ENCODE data around the gene GALNT18. TPM values are rescaled to one million over a fixed set of nuclear protein-coding genes. Genes with fewer than 3 reads are reported as not detected.

GALNT18 gene
- total RNA-seq, 1 donor from 2014 or later: 2.1 TPM

DNA sequence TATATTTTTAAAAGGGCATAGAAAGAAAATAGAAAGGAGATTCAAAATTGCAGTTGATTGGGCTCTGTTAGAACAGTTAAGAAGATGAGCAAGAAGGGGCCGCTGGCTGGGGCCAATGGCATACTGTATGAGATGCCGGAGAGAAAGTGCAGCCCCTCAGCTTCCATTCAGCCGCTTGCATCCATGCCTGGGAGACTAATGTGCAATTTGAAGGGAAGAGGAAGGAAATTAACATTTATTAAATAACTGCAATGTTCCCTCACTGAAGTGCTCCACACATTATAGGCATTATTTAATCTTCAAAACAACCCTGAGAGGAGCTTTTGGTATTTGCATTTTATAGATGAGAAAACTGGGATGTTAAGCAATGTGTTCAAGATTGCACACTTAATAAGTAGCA, 224.0 kb downstream of the GALNT18 start:
- Mint-ChIP-seq H3K4me3 (ENCODE audit: low read depth) (no peak overlapping the region), H3K27me3 (peaks cover 18% of the 10 kb centered on the region), H3K27ac (no peak overlapping the region), H3K9me3 (ENCODE audit: low read depth) (no peaks in the 10 kb centered on the region), H3K4me1 (ENCODE audit: low read depth) (no peaks in the 10 kb centered on the region), H3K36me3 (ENCODE audit: insufficient read depth) (no peaks in the 10 kb centered on the region)
- TF ChIP-seq, protein P1, sequence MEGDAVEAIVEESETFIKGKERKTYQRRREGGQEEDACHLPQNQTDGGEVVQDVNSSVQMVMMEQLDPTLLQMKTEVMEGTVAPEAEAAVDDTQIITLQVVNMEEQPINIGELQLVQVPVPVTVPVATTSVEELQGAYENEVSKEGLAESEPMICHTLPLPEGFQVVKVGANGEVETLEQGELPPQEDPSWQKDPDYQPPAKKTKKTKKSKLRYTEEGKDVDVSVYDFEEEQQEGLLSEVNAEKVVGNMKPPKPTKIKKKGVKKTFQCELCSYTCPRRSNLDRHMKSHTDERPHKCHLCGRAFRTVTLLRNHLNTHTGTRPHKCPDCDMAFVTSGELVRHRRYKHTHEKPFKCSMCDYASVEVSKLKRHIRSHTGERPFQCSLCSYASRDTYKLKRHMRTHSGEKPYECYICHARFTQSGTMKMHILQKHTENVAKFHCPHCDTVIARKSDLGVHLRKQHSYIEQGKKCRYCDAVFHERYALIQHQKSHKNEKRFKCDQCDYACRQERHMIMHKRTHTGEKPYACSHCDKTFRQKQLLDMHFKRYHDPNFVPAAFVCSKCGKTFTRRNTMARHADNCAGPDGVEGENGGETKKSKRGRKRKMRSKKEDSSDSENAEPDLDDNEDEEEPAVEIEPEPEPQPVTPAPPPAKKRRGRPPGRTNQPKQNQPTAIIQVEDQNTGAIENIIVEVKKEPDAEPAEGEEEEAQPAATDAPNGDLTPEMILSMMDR (IDR thresholded peaks at IDR 0.05; ENCODE audit: unreplicated experiment): no peak
- DNase-seq (ENCODE audit: low spot score, unreplicated experiment): no peak

DNA sequence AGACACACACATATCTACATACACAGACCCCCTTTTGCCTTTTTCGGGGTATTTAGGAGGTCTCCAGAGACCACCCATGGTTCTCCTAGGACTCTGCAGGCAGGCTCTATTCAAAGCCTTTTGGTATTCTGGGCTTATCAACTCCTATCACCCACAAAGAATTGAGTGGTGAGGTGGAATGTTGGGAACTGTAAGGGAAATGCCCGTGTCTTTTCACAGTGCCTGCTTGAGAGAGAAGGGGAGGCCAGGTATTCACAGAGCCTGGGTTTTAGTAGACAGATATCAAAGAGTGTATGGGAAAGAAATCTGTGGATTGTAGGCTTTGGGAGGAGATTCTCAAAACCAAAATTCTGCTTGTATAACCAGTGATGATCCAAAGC, 224.8 kb downstream of the GALNT18 start:
- Mint-ChIP-seq H3K27me3 (peaks cover 14% of the 10 kb centered on the region), H3K4me1 (ENCODE audit: low read depth) (no peaks in the 10 kb centered on the region), H3K9me3 (ENCODE audit: low read depth) (no peaks in the 10 kb centered on the region), H3K36me3 (ENCODE audit: insufficient read depth) (no peaks in the 10 kb centered on the region), H3K27ac (no peak overlapping the region), H3K4me3 (ENCODE audit: low read depth) (no peak overlapping the region)
- no peak for DNase-seq (ENCODE audit: low spot score, unreplicated experiment)
- TF ChIP-seq, protein P1 (IDR thresholded peaks at IDR 0.05; ENCODE audit: unreplicated experiment): no peak

DNA sequence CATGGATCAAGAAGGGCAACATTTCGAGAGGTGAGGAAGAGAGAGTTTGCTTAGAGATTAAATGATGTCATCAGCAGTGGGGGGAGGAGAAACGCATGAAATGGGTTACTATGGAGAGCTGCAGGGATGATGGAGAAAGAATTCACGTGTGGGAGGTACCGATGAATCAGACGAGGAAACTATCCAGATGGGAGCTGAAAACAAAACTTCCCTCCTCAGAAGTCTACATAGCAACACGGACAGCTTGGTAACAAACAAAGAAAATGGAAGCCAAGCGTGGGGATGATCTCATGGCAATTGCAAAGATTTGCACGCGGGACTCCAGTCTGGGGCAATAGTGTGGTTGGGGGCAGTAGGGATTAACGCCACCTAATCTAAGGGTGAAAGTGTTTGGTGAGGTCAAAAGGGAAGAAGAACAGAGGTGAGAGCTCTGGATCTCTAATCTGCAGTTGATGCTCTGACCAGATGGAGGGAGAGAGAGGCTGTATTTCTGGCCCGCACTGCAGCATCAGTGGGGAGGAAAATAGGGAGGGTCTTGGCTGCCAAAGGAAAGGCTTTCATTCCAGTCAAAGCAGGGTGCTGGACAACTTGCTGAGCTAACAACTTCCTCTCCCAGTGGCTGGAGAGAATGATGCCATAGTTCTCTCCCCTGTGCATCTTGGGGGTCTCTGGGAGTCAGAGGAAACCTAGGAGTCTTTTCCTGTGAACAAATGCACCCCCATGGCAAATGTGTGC, 225.3 kb downstream of the GALNT18 start:
- H3K27ac Mint-ChIP-seq: no peak overlapping the region
- H3K4me1 Mint-ChIP-seq (ENCODE audit: low read depth): no peaks in the 10 kb centered on the region
- no peak overlapping the region for H3K4me3 Mint-ChIP-seq (ENCODE audit: low read depth)
- no peak for DNase-seq (ENCODE audit: low spot score, unreplicated experiment)
- no peaks in the 10 kb centered on the region for H3K36me3 Mint-ChIP-seq (ENCODE audit: insufficient read depth)
- H3K9me3 Mint-ChIP-seq (ENCODE audit: low read depth): no peaks in the 10 kb centered on the region
- TF ChIP-seq, protein P1 (IDR thresholded peaks at IDR 0.05; ENCODE audit: unreplicated experiment): no peak
- H3K27me3 Mint-ChIP-seq: peaks cover 14% of the 10 kb centered on the region

DNA sequence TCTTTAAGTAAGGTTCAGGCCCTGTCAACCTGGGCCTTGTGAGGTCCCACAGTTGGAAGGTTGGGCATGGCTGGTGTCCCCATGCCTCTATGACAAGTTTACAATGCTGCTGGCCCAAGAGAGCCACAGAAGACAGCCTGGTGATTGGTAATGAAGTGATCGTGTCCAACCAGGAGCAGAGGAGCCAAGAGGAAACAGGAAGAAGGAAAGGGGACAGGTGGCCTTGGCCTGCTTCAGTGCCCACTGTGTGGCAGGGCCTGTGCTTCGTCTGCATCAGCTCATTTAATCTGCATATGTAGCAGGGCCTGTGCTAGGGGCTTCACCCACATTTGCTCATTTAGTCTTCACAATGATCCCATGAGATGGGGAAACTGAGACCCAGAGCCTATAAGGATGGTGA, 226.7 kb downstream of the GALNT18 start:
- H3K27ac Mint-ChIP-seq: no peak overlapping the region

DNA sequence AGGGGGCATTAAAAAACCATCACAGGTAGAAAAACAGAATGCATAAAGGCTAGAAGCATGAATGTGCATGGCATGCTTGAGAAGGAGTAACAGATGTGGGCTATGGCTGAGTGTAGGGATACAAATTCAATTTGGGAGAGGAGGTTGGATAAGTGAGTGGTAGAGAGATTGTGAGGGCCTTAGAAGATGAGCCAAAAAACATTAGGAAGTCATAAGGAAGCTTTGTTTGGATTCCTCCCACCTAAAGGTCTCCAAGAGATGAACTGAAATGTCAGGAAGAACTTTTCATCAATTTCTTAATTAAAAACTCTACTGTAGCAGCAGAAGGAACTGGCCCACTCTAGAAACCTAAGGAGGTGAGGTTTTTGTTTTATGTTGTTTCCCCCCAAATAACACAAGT, 227.6 kb downstream of the GALNT18 start:
- TF ChIP-seq, protein P1 (IDR thresholded peaks at IDR 0.05; ENCODE audit: unreplicated experiment): no peak
- Mint-ChIP-seq H3K27ac (no peak overlapping the region), H3K4me3 (ENCODE audit: low read depth) (no peak overlapping the region), H3K27me3 (peaks cover 16% of the 10 kb centered on the region), H3K4me1 (ENCODE audit: low read depth) (no peaks in the 10 kb centered on the region), H3K36me3 (ENCODE audit: insufficient read depth) (no peaks in the 10 kb centered on the region), H3K9me3 (ENCODE audit: low read depth) (no peaks in the 10 kb centered on the region)
- no peak for DNase-seq (ENCODE audit: low spot score, unreplicated experiment)

More for the DNA sequence above, 226.7 kb downstream of the GALNT18 start:
- H3K27me3 Mint-ChIP-seq: peaks cover 14% of the 10 kb centered on the region
- TF ChIP-seq, protein P1 (IDR thresholded peaks at IDR 0.05; ENCODE audit: unreplicated experiment): no peak
- no peaks in the 10 kb centered on the region for H3K4me1 Mint-ChIP-seq (ENCODE audit: low read depth)
- H3K9me3 Mint-ChIP-seq (ENCODE audit: low read depth): no peaks in the 10 kb centered on the region
- H3K4me3 Mint-ChIP-seq (ENCODE audit: low read depth): no peak overlapping the region
- no peak for DNase-seq (ENCODE audit: low spot score, unreplicated experiment)
- no peaks in the 10 kb centered on the region for H3K36me3 Mint-ChIP-seq (ENCODE audit: insufficient read depth)

Measured in progenitor cell of endocrine pancreas (in vitro differentiated cells).